Epithelial cell of esophagus (primary cell): ENCODE results near the gene RUNX1.
"Not testable (repeated sequence)": the region's sequence is repeated elsewhere in the genome, so short reads cannot be mapped to it uniquely, and the experiment has no call there.

ENCODE experiments used
- DNase-seq: peaks from one replicate; pipeline ENCODE4 v3.0.0; 2010; ENCODE audit warnings: low read depth
- H3K4me3 ChIP-seq: 2 replicates; pipeline ENCODE4 v1.5.1; 2011; ENCODE audit warnings: mild to moderate bottlenecking, low read length, control low read depth
- CTCF ChIP-seq: IDR thresholded peaks from 2 replicates; pipeline ENCODE4 v1.5.1; 2011; ENCODE audit warnings: low read depth, mild to moderate bottlenecking, low read length, control low read depth, inconsistent platforms; ENCODE audit not compliant: insufficient read depth; ENCODE audit errors: missing control alignments

RUNX1 gene

DNA sequence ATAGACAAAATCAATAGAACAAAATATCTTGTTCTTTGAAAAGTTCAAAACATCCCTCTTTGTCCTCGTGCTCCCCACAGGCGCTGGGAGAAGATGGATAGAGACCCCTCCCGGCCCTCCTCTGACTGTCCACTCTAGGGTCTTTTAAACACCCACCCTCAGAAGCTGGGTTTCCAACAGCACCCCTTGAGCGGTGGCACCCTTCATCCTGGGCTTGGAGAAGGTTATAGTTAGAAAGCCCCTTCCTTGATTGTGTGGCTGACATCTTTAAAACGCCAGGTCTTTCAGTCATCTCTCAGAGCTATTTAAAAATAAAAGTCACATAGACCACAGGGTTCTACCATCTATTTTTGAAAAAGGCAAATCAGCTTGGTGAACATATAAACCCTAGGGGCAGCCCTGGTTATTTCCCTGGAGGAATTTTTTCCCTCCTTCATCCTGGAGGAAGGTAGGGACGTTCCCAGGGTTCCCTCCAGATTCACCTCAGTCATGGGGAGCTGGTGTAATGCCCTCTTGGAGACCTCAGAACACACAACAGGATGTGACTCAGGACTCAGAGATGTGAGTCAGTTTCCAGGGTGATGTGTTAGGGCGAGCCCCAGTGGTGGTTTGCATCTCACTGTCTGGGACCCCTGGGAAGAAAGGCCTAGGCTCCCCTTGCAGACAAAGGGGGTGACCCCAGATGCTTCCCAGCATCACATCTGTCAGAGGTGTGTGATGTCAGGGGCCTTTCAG, 241.8 kb downstream of the RUNX1 start:
- H3K4me3 ChIP-seq, result no peak overlapping the region
- no peak for TF ChIP-seq CTCF
- DNase-seq, result peak; percentile 98

GRCh38 chr21:34806423-34806822, 242.7 kb downstream of the RUNX1 start:
- DNase-seq, result no peak
- TF ChIP-seq CTCF, result no peak
- no peak overlapping the region for H3K4me3 ChIP-seq

DNA sequence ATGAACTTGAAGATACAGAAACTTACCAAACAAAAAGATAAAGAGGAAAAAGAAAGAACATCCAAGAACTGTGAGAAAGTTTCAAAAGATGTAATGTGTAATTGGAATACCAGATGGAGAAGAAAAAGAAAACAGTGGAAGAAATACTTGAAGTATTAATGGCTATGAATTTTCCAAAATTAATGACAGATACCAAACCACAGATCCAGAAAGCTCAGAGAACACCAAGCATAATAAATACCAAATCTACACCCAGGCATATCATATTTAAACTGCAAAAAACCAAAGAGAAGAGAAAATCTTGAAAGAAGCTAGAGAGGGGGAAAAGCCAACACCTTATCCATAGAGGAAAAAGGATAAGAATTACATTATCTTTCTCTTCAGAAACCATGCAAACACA, 243.9 kb downstream of the RUNX1 start:
- DNase-seq, result no peak
- no peak overlapping the region for H3K4me3 ChIP-seq
- no peak for TF ChIP-seq CTCF

- H3K4me3 ChIP-seq, DNase-seq: not testable (repeated sequence)
These were observed 244.5 kb downstream of the RUNX1 start for GRCh38 chr21:34804584-34804983.

DNA sequence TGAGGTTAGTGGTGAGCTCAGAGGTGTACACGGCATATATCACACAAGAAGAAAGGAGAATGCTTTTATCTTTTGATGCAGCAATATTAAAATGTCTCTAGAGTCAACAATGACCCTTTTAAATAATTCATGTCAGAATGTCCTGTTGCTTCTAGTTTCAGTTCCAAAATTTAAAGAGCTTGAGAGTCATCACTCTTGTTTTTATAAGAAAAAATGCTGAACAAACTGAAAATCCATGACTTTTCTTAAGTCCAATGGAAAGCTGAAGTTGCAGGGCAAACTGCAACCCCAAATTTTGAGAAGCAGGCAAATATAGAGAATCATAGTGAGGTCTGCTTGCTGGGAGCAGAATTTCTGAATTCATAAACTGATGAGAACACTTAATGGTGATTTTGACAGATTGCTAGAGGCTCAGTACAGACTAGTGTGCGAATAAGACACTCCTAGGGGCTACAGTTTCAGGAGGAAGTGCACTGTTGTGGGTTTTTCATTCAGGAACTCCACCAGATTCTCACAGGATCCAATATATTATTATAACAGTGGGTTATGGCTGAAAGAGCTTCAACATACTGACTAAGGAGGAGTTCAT, 245.2 kb downstream of the RUNX1 start:
- no peak overlapping the region for H3K4me3 ChIP-seq
- DNase-seq, result no peak
- no peak for TF ChIP-seq CTCF

DNA sequence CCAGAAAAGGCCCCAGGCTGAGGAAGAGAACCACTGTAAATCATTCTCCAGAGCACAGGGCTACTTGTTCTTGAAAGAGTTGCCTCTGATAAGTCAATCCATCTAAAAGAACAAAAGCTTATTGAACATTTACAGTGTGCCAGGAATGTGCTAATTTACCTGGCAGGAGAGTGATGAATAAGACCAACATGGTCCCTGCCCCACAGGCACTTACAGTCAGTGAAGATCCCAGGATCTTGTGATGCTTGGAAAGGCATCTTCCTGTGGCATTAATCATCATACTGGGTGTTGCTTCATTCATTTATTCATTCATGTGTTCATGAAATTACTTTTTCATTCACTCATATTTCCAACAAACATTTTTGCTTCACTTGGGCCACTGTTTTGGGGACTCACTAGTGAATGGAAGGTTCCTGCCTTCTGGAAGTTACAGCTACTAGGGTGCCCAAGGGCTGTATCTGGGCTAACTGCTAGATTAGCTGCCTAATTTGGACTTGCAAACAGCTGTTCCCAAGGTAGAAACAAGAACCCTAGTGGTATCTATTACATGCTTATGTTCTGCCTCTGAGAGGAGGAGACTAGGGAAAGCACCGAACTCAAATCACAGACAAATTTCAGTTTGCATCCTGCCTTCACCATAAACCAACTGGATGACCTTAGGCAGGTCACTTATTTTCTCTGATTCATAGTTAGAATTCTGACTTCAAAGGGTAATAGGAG, 246.8 kb downstream of the RUNX1 start:
- no peak for TF ChIP-seq CTCF
- DNase-seq, result peak; percentile 94
- H3K4me3 ChIP-seq, result no peak overlapping the region

DNA sequence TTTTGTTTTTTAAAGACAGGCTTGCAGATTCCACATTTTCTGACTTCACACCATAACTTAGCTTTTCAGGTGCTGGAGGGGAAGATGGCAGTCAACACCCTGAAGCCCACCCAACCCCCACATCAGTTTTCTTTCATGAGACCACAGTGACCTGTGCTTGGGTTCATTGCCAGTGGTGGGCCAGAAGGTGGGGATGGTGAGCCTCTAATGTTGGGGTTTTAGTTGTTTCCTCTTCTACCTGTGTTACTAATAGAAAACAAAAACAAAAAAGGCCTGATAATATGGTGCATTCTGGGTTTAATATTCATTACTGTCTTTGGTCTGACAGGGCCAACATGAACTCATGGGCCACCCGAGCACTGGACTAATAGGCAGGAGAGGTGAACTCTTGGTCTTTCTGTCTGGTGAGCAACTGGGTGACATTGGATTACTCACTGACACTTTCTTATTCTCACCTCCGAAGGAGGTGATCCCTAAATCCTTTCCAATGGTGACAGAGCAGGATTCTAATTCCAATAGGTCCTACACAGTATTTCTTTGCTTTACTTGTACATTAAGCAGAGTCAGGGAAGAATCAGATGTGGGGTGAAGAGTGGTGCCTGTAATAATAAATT, 247.5 kb downstream of the RUNX1 start:
- peak; percentile 42 for DNase-seq
- H3K4me3 ChIP-seq, result no peak overlapping the region
- TF ChIP-seq CTCF, result peak; percentile 10
